Nephron (organoid): ENCODE data around the gene DLD.

Experiments used
- H3K27ac Mint-ChIP-seq, 3 experiments: 2 replicates each; pipeline ENCODE4 v1.8.0; 2020; ENCODE audit warnings: mixed read lengths in 3 of 3, mild to moderate bottlenecking in 2 of 3, moderate library complexity in 1 of 3
- H3K27me3 Mint-ChIP-seq: 2 replicates; pipeline ENCODE4 v1.8.0; 2021; ENCODE audit warnings: low read depth, mild to moderate bottlenecking, moderate library complexity, mixed read lengths
- H3K36me3 Mint-ChIP-seq: 2 replicates; pipeline ENCODE4 v1.8.0; 2020; ENCODE audit warnings: low read depth, mixed read lengths
- H3K4me1 Mint-ChIP-seq: 2 replicates; pipeline ENCODE4 v1.8.0; 2020; ENCODE audit warnings: mixed read lengths
- H3K4me3 Mint-ChIP-seq, 3 experiments: 2 replicates each; pipeline ENCODE4 v1.8.0; 2020; ENCODE audit warnings: mild to moderate bottlenecking in 3 of 3, mixed read lengths in 3 of 3, moderate library complexity in 2 of 3
- H3K9me3 Mint-ChIP-seq: 2 replicates; pipeline ENCODE4 v1.8.0; 2020; ENCODE audit warnings: mixed read lengths
- TF ChIP-seq, protein P1 (sequence below), 3 experiments: fragments of 200-600 bp; sonication (generic); IDR thresholded peaks; one replicate each; pipeline ENCODE4 v1.5.0; 2021; ENCODE audit warnings: antibody characterized with exemption in 3 of 3; ENCODE audit not compliant: unreplicated experiment in 3 of 3

The DLD gene

DNA sequence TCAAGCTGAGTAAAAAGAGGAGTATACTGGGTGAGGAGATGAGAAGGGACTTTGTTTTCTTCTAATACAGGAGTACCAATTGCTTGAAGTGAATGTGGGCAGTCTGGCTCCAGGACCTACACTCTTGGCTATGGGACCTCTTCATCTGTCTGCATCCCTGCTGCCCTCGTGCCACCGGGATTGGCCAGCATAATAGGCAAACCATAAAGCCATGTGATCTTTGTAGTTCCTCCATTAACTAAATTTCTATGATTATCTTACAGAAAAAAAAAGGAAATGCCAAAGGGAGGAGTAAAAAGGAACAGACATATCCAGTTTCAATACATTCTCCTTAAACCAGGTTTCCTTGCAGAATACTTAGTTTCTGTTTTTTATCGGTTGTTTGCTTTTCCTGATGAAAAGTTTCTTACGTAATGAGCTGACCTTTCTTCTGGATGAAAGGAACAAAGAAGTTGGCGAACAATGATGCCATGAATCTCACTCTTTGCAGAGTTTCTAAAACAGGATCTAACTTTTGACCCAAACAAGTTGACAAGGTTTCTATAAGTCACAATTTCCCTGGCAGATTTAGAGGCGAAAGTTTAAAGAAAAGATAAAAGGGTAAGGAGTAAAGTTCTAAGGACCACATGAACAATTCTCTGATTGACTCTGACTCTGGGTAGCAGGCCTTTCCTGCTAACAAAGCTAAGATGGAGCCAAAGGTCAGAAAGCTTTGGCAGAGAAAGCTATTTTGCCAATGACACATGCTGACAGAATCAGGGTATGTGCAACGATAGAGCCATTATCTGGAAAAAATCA is 57.9 kb downstream of the DLD start:
- Mint-ChIP-seq H3K36me3 (peaks cover 92% of the 10 kb centered on the region), H3K9me3 (no peaks in the 10 kb centered on the region), H3K4me1 (peaks cover 37% of the 10 kb centered on the region), H3K4me3 (no peak overlapping the region), H3K27ac (peak overlapping the region in 2 of 3 experiments; percentile 20 to 60), H3K27me3 (peaks cover 3% of the 10 kb centered on the region)
- TF ChIP-seq, protein P1, sequence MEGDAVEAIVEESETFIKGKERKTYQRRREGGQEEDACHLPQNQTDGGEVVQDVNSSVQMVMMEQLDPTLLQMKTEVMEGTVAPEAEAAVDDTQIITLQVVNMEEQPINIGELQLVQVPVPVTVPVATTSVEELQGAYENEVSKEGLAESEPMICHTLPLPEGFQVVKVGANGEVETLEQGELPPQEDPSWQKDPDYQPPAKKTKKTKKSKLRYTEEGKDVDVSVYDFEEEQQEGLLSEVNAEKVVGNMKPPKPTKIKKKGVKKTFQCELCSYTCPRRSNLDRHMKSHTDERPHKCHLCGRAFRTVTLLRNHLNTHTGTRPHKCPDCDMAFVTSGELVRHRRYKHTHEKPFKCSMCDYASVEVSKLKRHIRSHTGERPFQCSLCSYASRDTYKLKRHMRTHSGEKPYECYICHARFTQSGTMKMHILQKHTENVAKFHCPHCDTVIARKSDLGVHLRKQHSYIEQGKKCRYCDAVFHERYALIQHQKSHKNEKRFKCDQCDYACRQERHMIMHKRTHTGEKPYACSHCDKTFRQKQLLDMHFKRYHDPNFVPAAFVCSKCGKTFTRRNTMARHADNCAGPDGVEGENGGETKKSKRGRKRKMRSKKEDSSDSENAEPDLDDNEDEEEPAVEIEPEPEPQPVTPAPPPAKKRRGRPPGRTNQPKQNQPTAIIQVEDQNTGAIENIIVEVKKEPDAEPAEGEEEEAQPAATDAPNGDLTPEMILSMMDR (IDR thresholded peaks at IDR 0.05; ENCODE audit: unreplicated experiment in 3 of 3): no peak

DNA sequence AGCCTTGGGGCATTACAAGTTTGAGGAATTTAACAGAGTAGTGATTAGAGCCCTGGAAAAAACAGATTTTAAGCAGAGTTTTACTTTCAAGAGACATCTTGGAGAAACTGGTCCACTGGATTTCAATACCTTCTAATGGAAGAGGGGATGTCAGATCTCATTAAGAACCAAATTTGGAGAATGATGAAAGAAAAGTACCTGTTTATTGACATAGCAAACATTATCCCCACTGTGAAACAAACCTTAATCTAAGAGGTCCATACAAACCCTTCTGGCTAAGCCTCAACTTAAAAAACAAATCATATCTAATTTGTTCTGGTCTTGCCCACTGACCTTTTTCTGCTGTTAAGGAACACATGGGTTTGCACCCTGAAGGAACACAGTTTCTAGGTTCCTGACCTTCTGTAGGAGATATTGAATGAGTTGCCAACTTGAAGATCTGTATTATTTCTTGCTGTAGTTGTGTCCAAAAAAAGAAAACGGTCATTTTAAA is 58.5 kb downstream of the DLD start:
- Mint-ChIP-seq H3K4me1 (peaks cover 35% of the 10 kb centered on the region), H3K36me3 (peaks cover 87% of the 10 kb centered on the region), H3K9me3 (no peaks in the 10 kb centered on the region), H3K4me3 (no peak overlapping the region), H3K27ac (peak overlapping the region in 2 of 3 experiments; percentile 26 to 60), H3K27me3 (peaks cover 3% of the 10 kb centered on the region)
- TF ChIP-seq, protein P1 (IDR thresholded peaks at IDR 0.05; ENCODE audit: unreplicated experiment in 3 of 3): no peak

DNA sequence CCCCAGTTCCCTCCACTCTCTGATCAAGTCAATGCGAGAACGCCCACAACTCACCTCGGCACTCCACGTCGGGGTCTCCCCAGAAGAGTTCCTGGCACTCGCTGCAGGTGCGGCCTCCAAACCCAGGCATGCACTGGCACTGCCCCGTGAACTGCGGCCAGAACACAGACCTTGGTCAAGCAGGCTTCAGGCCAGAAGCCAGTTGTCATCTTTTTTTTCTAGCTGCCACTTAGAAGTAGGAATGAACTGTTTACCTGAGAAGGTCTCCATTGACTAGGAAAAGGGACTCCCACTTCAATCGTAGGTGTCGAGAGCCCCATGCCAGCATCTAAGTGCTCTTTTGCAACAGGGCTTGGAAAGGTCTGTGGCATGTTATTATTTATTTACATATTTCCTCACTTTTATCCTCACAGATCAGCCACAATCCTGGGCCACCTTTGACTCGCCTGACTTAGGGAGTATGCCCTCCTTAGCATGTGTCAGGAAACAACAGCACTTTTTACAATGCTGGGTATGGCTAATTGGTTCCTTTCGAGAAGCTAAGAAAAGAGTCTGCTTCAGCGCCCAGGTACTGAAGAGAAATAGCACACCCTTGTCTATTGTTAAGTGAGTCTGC is 60.3 kb downstream of the DLD start:
- TF ChIP-seq, protein P1 (IDR thresholded peaks at IDR 0.05; ENCODE audit: unreplicated experiment in 3 of 3): no peak
- Mint-ChIP-seq H3K36me3 (peaks cover 85% of the 10 kb centered on the region), H3K27ac (peak overlapping the region in 1 of 3 experiments; percentile 74), H3K27me3 (peaks cover 3% of the 10 kb centered on the region), H3K4me3 (no peak overlapping the region), H3K9me3 (no peaks in the 10 kb centered on the region), H3K4me1 (peaks cover 18% of the 10 kb centered on the region)

DNA sequence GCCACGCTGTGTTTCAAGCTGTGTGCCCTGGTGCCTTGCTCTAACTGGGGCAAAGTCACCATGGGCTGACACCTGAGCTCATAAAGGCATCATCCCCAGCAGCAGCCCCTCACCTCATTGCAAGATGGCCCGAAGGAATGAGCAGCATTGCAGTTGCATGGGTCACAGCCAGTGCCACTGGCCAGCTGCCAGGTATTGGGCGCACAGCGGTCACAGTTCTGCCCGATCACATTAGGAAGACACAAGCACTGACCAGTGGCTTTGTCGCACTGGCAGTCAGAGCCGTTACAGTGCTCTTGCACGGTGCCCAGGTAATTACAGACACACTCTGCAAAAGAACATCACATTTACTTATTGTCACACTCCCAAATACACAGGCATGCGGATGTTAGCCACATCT is 60.9 kb downstream of the DLD start:
- Mint-ChIP-seq H3K36me3 (peaks cover 87% of the 10 kb centered on the region), H3K4me1 (peaks cover 12% of the 10 kb centered on the region), H3K27ac (peak overlapping the region in 1 of 3 experiments; percentile 74), H3K27me3 (peaks cover 3% of the 10 kb centered on the region), H3K4me3 (no peak overlapping the region), H3K9me3 (no peaks in the 10 kb centered on the region)
- TF ChIP-seq, protein P1 (IDR thresholded peaks at IDR 0.05; ENCODE audit: unreplicated experiment in 3 of 3): no peak

DNA sequence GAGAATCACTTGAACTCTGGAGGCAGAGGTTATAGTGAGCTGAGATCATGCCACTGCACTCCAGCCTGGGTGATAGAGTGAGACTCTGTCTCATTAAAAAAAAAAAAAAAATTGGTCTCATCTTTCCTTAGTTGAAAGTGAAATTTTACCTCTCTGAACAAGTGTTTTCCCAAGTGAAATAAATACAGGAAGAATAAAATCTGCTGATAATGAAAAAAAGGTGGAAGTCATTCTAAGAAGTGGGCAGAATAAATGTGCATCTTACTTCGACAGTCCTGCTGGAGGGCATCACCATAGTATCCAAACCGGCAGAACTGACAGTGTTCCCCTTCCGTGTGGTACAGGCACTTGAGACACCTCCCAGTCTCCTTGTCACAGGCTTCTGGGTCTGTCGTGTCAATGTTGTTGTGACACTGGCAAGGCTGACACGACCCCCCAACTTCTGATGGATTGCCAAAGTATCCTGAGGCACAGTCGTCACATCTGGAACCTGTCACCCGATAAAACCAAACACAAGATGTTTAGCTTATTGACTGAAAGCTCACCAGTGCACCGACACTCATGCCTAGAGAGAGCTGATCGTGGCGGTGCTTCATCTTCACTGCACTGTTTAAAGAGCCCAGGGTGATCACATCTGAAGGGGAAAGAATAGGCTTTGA is 62.4 kb downstream of the DLD start:
- H3K9me3 Mint-ChIP-seq: no peaks in the 10 kb centered on the region
- H3K27me3 Mint-ChIP-seq: peaks cover 3% of the 10 kb centered on the region
- TF ChIP-seq, protein P1 (IDR thresholded peaks at IDR 0.05; ENCODE audit: unreplicated experiment in 3 of 3): no peak
- H3K4me3 Mint-ChIP-seq: no peak overlapping the region
- peaks cover 81% of the 10 kb centered on the region for H3K36me3 Mint-ChIP-seq
- H3K27ac Mint-ChIP-seq: peak overlapping the region in 2 of 3 experiments; percentile 14 to 23
- peaks cover 4% of the 10 kb centered on the region for H3K4me1 Mint-ChIP-seq
